Measurements from ENCODE around the gene ANP32D. TPM values are rescaled to one million over a fixed set of nuclear protein-coding genes. Genes with fewer than 3 reads are reported as not detected.
"Not testable (repeated sequence)": the region's sequence is repeated elsewhere in the genome, so short reads cannot be mapped to it uniquely, and the experiment has no call there.

Gene ANP32D
- total and polyA plus RNA-seq, 8 donors = 0.92 TPM; not detected in 7

GRCh38 chr12:48486679-48487078 is 14.3 kb downstream of the ANP32D start:
- no peak for TF ChIP-seq POLR2A (IDR thresholded peaks at IDR 0.05)
- no peak for TF ChIP-seq EP300 (IDR thresholded peaks at IDR 0.05)
- no peak for TF ChIP-seq POLR2AphosphoS5 (IDR thresholded peaks at IDR 0.05)
- TF ChIP-seq, protein P1, sequence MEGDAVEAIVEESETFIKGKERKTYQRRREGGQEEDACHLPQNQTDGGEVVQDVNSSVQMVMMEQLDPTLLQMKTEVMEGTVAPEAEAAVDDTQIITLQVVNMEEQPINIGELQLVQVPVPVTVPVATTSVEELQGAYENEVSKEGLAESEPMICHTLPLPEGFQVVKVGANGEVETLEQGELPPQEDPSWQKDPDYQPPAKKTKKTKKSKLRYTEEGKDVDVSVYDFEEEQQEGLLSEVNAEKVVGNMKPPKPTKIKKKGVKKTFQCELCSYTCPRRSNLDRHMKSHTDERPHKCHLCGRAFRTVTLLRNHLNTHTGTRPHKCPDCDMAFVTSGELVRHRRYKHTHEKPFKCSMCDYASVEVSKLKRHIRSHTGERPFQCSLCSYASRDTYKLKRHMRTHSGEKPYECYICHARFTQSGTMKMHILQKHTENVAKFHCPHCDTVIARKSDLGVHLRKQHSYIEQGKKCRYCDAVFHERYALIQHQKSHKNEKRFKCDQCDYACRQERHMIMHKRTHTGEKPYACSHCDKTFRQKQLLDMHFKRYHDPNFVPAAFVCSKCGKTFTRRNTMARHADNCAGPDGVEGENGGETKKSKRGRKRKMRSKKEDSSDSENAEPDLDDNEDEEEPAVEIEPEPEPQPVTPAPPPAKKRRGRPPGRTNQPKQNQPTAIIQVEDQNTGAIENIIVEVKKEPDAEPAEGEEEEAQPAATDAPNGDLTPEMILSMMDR (IDR thresholded peaks at IDR 0.05) = no peak
- Histone ChIP-seq H3K27ac (no peak overlapping the region), H3K27me3 (no peaks in the 10 kb centered on the region), H3K4me3 (no peak overlapping the region), H3K9me3 (no peaks in the 10 kb centered on the region), H3K36me3 (no peaks in the 10 kb centered on the region), H3K4me1 (no peaks in the 10 kb centered on the region)
- 59 to 69% (median 62%) methylated on average over 5 of the region's 5 CpGs for WGBS, 5 donors
- peak in 1 of 2 donors; percentile 2 for DNase-seq
- intact Hi-C loops (cut with DNase I; ENCODE audit: low total_unique reads) = no loop called here

- no peaks in the 10 kb centered on the region for H3K4me1 ChIP-seq
- H3K36me3 ChIP-seq = no peaks in the 10 kb centered on the region
- H3K9me3 ChIP-seq = no peaks in the 10 kb centered on the region
- H3K27me3 ChIP-seq = no peaks in the 10 kb centered on the region
- no peak for DNase-seq
- TF ChIP-seq POLR2A (IDR thresholded peaks at IDR 0.05) = no peak
- no peak for TF ChIP-seq POLR2AphosphoS5 (IDR thresholded peaks at IDR 0.05)
- no peak for TF ChIP-seq EP300 (IDR thresholded peaks at IDR 0.05)
- TF ChIP-seq, protein P1 (IDR thresholded peaks at IDR 0.05) = no peak
- no peak overlapping the region for H3K4me3 ChIP-seq
- 68 to 78% (median 76%) methylated on average over 2 of the region's 2 CpGs for WGBS, 5 donors
- no peak overlapping the region for H3K27ac ChIP-seq
- intact Hi-C loops (cut with DNase I; ENCODE audit: low total_unique reads) = no loop called here
Observed at GRCh38 chr12:48489012-48489411, 16.7 kb downstream of the ANP32D start.

- intact Hi-C loops (cut with DNase I; ENCODE audit: low total_unique reads); DNase-seq; H3K27me3 ChIP-seq; H3K27ac ChIP-seq; H3K9me3 ChIP-seq; H3K36me3 ChIP-seq; H3K4me3 ChIP-seq; H3K4me1 ChIP-seq: not testable (repeated sequence)
- WGBS, 5 donors = 74 to 84% (median 80%) methylated on average over 5 to 7 of the region's 7 CpGs
Observed at GRCh38 chr12:48489456-48489855, 17.1 kb downstream of the ANP32D start.

GRCh38 chr12:48500281-48500680 is 27.9 kb downstream of the ANP32D start:
- H3K27me3 ChIP-seq; H3K9me3 ChIP-seq; H3K27ac ChIP-seq; H3K36me3 ChIP-seq; DNase-seq; intact Hi-C loops (cut with DNase I; ENCODE audit: low total_unique reads); H3K4me1 ChIP-seq; H3K4me3 ChIP-seq: not testable (repeated sequence)
- 95 to 100% (median 96%) methylated on average over 2 to 27 of the region's 32 CpGs; no CpG with 5 or more reads in 1 of the 5 donors for WGBS, 5 donors

- H3K27ac ChIP-seq; H3K27me3 ChIP-seq; intact Hi-C loops (cut with DNase I; ENCODE audit: low total_unique reads); H3K36me3 ChIP-seq; H3K4me3 ChIP-seq; DNase-seq; H3K4me1 ChIP-seq: not testable (repeated sequence)
- peaks cover 0 to 18% (median 2%) of the 10 kb centered on the region in 4 donors for H3K9me3 ChIP-seq
- 47 to 68% (median 65%) methylated on average over 2 of the region's 2 CpGs for WGBS, 5 donors
Observed at GRCh38 chr12:48506836-48507235, 34.5 kb downstream of the ANP32D start.

GRCh38 chr12:48508987-48509386 is 36.6 kb downstream of the ANP32D start:
- no peak for DNase-seq
- TF ChIP-seq POLR2AphosphoS5 (IDR thresholded peaks at IDR 0.05) (no peak), EP300 (IDR thresholded peaks at IDR 0.05) (no peak), POLR2A (IDR thresholded peaks at IDR 0.05) (no peak)
- TF ChIP-seq, protein P1 (IDR thresholded peaks at IDR 0.05) = no peak
- intact Hi-C loops (cut with DNase I; ENCODE audit: low total_unique reads) = no loop called here

More at GRCh38 chr12:48508987-48509386, 36.6 kb downstream of the ANP32D start:
- no peak overlapping the region for H3K4me3 ChIP-seq
- 67 to 73% (median 67%) methylated on average over 2 of the region's 2 CpGs for WGBS, 5 donors
- no peak overlapping the region for H3K27ac ChIP-seq
- no peaks in the 10 kb centered on the region for H3K36me3 ChIP-seq
- no peaks in the 10 kb centered on the region for H3K27me3 ChIP-seq
- H3K4me1 ChIP-seq = no peaks in the 10 kb centered on the region
- peaks cover 0 to 23% (median 0%) of the 10 kb centered on the region in 4 donors for H3K9me3 ChIP-seq
